ENCODE measurements around the gene DLGAP3.

DNA sequence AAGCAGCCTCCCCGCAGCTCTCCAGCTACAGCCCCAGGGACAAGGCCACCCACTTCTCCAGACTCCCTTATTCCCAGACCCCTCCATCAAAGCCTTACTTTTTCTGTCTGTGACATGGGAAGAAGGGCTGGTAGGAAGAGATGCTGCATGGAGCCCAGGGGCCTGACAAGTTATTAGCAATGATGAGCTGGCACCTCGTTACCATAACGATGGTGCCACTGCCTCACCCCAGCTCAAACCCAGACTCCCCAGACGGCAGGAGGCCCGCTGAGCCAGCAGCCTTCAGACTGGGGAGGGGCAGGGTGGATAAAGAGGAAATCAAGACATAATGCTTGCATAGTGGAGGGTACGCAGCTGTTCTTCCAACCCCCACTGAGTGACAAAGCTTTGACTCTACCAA lies 3.3 kb downstream of the DLGAP3 start:
- TF ChIP-seq CTCF (optimal IDR thresholded peaks at IDR 0.05 in 1 of 3, IDR thresholded peaks at IDR 0.05 in 1 of 3, conservative IDR thresholded peaks at IDR 0.05 in 1 of 3; ENCODE audit: extremely low read depth in 1 of 3, insufficient read depth in 2 of 3, low read length in 3 of 3) (no peak), EZH2 (IDR thresholded peaks at IDR 0.05; ENCODE audit: low read length) (no peak)

All from keratinocyte (primary cell).